ENCODE data around the gene ZNF688. TPM values are rescaled to one million over a fixed set of nuclear protein-coding genes. Genes with fewer than 3 reads are reported as not detected.
A peak's percentile ranks its signal among the peaks of the same experiment; 100 is the strongest.

ZNF688 gene
- 3.6 and 5.4 TPM in 2 replicates for total RNA-seq (2011; cell fraction: chromatin; rRNA removed; ENCODE audit: low replicate concordance)
- 6.8 and 7.0 TPM in 2 replicates for total RNA-seq (2011; cell fraction: nucleolus; rRNA removed)
- total RNA-seq (2011; cell fraction: nucleoplasm; rRNA removed) = 4.0 and 5.1 TPM in 2 replicates
- 7.7 and 12.9 TPM in 2 replicates for total RNA-seq (2014; rRNA removed)
- 1.4 and 2.8 TPM in 2 replicates for total RNA-seq (2014; rRNA removed; fragmentation: Illumina TruSeq; extraction: Trizol)
- 4.1 and 5.2 TPM in 2 replicates for total RNA-seq (2015; rRNA removed; fragmentation: Illumina TruSeq; extraction: Trizol)
- total RNA-seq (2021) = 4.5 and 5.1 TPM in 2 replicates
- 2.4 TPM in 2 replicates for polyA plus RNA-seq (2011; rRNA removed)
- 2.2 and 5.7 TPM in 2 replicates for polyA plus RNA-seq (2011; cell fraction: cytosol; rRNA removed)
- polyA plus RNA-seq (2011; cell fraction: nucleus; rRNA removed) = 5.7 and 7.6 TPM in 2 replicates
- 5.9 and 6.0 TPM in 2 replicates for polyA plus RNA-seq (2012)
- polyA plus RNA-seq (2014; fragmentation: Illumina TruSeq; extraction: Trizol) = 5.4 and 7.0 TPM in 2 replicates
- polyA plus RNA-seq (2014; fragmentation: Nextera tagmentation; extraction: Ambion mirVana) = under 1 TPM; 0.48 TPM
- polyA plus RNA-seq (2014; rRNA removed) = 4.6 and 12.5 TPM in 2 replicates
- 0.53 and 1.1 TPM in 2 replicates for polyA minus RNA-seq (2011; rRNA and poly(A)+ RNA removed)
- 1.2 and 4.2 TPM in 2 replicates for polyA minus RNA-seq (2011; cell fraction: cytosol; rRNA and poly(A)+ RNA removed)
- polyA minus RNA-seq (2011; cell fraction: nucleus; rRNA and poly(A)+ RNA removed) = 2.8 and 4.2 TPM in 2 replicates
- percentile 54 among the genes with signal in this experiment for Bru-seq, nascent RNA
- BruChase-seq, experiment 1, labeled RNA remaining after a 2-hour chase = percentile 50 among the genes with signal in this experiment
- BruChase-seq, experiment 2, labeled RNA remaining after a 6-hour chase = percentile 53 among the genes with signal in this experiment
- long read RNA-seq, experiment 1, partial matches to known transcripts = 0 of 14 reads
- long read RNA-seq, experiment 1, other reads (novel, unspliced or antisense) = 8 of 14 reads
- long read RNA-seq, experiment 2, partial matches to known transcripts = 0 of 7 reads
- long read RNA-seq, experiment 2, other reads (novel, unspliced or antisense) = 2 of 7 reads
- long read RNA-seq, experiment 3, partial matches to known transcripts = 0 of 2 reads
- long read RNA-seq, experiment 3, other reads (novel, unspliced or antisense) = 0 of 2 reads

DNA sequence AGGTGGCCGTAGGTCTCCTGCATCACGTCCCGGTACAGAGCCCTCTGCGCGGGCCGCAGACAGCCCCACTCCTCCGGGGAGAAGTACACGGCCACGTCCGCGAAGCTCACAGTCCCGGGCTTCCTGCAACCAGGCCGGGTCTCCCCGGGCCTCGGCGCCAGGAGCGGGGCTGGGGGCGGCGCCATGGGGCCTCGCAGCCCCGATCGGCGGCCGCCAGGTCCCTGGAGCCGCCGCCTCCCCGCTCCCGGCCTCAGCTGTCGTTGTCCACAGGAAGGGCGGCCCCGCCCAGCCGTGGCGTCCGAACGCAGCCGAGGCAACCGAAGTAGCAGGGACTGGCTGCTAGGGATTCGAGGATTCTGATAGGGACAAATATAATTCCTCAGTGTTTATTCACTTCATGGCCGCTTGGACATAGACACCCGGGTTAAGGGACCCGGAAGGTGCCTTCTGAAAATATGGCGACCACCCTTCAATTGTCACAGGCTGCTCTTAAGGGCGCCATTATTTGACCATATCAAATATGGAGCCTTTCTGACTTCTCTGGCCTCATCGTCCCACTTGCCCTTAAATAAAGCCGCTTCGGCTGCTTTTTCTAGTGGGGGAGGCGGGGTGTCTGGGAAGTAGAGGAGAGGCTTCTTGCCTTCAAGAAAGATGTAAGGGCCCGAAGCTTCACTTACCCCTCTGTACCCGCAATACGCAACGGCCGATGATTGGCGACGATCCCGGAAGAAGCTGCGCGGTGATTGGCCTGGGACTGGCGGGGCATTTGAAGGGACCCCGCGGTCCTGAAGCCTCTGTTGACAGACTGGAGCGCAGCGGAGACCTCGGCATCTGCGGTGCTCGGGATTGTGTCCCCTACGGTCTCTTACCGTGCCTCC, at the start of gene ZNF688:
TSS of gene ZNF688 (minus strand) at position 270 of the 878 bp plus-strand sequence. CDS start at position 185, 85 bp downstream.
- Histone ChIP-seq H4K20me1 (replicated peaks; ENCODE audit: control insufficient read depth, insufficient read depth, low read length) (no peaks in the 10 kb centered on the region), H3K9ac (ENCODE audit: insufficient read depth in 1 of 2, low read depth in 2 of 2, low read length in 2 of 2) (peak within 1 kb of the TSS; percentile 71 to 93), H3K9me1 (ENCODE audit: control insufficient read depth, insufficient read depth, low read length) (no peaks in the 10 kb centered on the region), H3K27me3 (ENCODE audit: control insufficient read depth in 2 of 2, insufficient read depth in 2 of 2, low read length in 2 of 2) (no peaks in the 10 kb centered on the region), H3K4me3 (peak within 1 kb of the TSS; percentile 65), H3K79me2 (ENCODE audit: control insufficient read depth, insufficient read depth, low read length) (peaks cover 38% of the 10 kb centered on the region), H3K27ac (ENCODE audit: extremely low read depth, low read depth, low read length) (peak within 1 kb of the TSS; percentile 83), H3K4me2 (ENCODE audit: insufficient read depth, low read length) (peak within 1 kb of the TSS; percentile 92), H3K36me3 (ENCODE audit: control insufficient read depth, insufficient read depth, low read length) (peaks cover 4% of the 10 kb centered on the region; the same call in 1 of the 3 replicates), H3K4me1 (replicated peaks in 1 of 2; ENCODE audit: control insufficient read depth in 2 of 2, insufficient read depth in 2 of 2, low read length in 2 of 2) (peaks cover 17 to 36% of the 10 kb centered on the region in 2 experiments), H3K9me3 (replicated peaks; ENCODE audit: control insufficient read depth, insufficient read depth, low read depth, low read length) (no peaks in the 10 kb centered on the region), H2AFZ (ENCODE audit: low read depth, low read length) (peak within 1 kb of the TSS; percentile 88)
- peak; percentile 86 for FAIRE-seq
- no TSS peak for BruUV-seq (replicated peaks)
- intact Hi-C loops (cut with micrococcal nuclease) = loop anchor here (1.0 kb wide), 1 partner anchor 35 kb away; no protein-coding TSS in a partner anchor
- peak; percentile 88 for ATAC-seq
- in situ Hi-C loops (cut with MboI) = no loop called here
- POLR2A ChIA-PET = interaction anchor here (0.5 to 2.8 kb wide), 17 partner anchors 8 to 1198 kb away, joined by 3 to 28 read pairs (median 4); partner anchors contain the start of genes PRR14, SEPHS2, STX4 and ZNF689
- CTCF ChIA-PET (ENCODE audit: low intra/inter-chr PET ratio) = no interaction called here
- DNase-seq (ENCODE audit: extremely low read depth in 1 of 4, low spot score in 3 of 4) = peak; percentile 92 to 97 (median 94)
- 1% methylated on average over 59 of the region's 67 CpGs for WGBS (ENCODE audit: insufficient coverage, low coverage, missing lambda C conversion rate)
- peak; percentile 85 for TF ChIP-seq POLR2H (tag; IDR thresholded peaks at IDR 0.05; ENCODE audit: low read depth)
- TF ChIP-seq SAP30 (IDR thresholded peaks at IDR 0.05; ENCODE audit: borderline replicate concordance, insufficient read depth, low read depth, low read length, poor library complexity, severe bottlenecking) = peak; percentile 98
- TF ChIP-seq, protein P1, sequence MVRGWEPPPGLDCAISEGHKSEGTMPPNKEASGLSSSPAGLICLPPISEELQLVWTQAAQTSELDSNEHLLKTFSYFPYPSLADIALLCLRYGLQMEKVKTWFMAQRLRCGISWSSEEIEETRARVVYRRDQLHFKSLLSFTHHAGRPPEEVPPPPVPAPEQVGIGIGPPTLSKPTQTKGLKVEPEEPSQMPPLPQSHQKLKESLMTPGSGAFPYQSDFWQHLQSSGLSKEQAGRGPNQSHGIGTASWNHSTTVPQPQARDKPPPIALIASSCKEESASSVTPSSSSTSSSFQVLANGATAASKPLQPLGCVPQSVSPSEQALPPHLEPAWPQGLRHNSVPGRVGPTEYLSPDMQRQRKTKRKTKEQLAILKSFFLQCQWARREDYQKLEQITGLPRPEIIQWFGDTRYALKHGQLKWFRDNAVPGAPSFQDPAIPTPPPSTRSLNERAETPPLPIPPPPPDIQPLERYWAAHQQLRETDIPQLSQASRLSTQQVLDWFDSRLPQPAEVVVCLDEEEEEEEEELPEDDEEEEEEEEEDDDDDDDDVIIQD (CRISPR knock-in tag; IDR thresholded peaks at IDR 0.05) = 0 out of 2 replicates have a peak, but pooled peaks have one; percentile 22
- peak; percentile 76; the same call in 1 of the 2 replicates for TF ChIP-seq HDAC2 (IDR thresholded peaks at IDR 0.05)
- peak; percentile 35 to 68; a peak in 2 of 4 replicates for TF ChIP-seq NONO (IDR thresholded peaks at IDR 0.05; ENCODE audit: low read depth in 2 of 2, low read length in 1 of 2)
- TF ChIP-seq, protein P2, sequence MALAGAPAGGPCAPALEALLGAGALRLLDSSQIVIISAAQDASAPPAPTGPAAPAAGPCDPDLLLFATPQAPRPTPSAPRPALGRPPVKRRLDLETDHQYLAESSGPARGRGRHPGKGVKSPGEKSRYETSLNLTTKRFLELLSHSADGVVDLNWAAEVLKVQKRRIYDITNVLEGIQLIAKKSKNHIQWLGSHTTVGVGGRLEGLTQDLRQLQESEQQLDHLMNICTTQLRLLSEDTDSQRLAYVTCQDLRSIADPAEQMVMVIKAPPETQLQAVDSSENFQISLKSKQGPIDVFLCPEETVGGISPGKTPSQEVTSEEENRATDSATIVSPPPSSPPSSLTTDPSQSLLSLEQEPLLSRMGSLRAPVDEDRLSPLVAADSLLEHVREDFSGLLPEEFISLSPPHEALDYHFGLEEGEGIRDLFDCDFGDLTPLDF (CRISPR knock-in tag; IDR thresholded peaks at IDR 0.05) = peak; percentile 34; the same call in 1 of the 2 replicates
- TF ChIP-seq SAFB (IDR thresholded peaks at IDR 0.05; ENCODE audit: borderline replicate concordance, low read depth, low read length) = no peak
- no peak for TF ChIP-seq MIER1 (IDR thresholded peaks at IDR 0.05; ENCODE audit: low read depth)
- TF ChIP-seq CBX2 (IDR thresholded peaks at IDR 0.05; ENCODE audit: insufficient read depth, low read length, poor library complexity, severe bottlenecking) = no peak
- peak; percentile 59; the same call in 1 of the 2 replicates for TF ChIP-seq PHF8 (IDR thresholded peaks at IDR 0.05; ENCODE audit: borderline replicate concordance, low read length)
